HG03520 (cell line): ENCODE results near the gene CDK9.
"Not testable (repeated sequence)": the region's sequence is repeated elsewhere in the genome, so short reads cannot be mapped to it uniquely, and the experiment has no call there.

ENCODE experiments used
- ATAC-seq: cut with Tn5 transposase; IDR thresholded peaks from one replicate; pipeline ENCODE4 v1.9.1; 2021; ENCODE audit warnings: mild to moderate bottlenecking, moderate library complexity; ENCODE audit not compliant: unreplicated experiment

The CDK9 gene

GRCh38 chr9:127817881-127818434 is 32.1 kb downstream of the CDK9 start:
- ATAC-seq: no peak

GRCh38 chr9:127818574-127818973 is 32.7 kb downstream of the CDK9 start:
- ATAC-seq: no peak

- no peak for ATAC-seq
Measured at GRCh38 chr9:127822108-127822507, 36.3 kb downstream of the CDK9 start.

- ATAC-seq: no peak
Measured at GRCh38 chr9:127825319-127826051, 39.7 kb downstream of the CDK9 start.

DNA sequence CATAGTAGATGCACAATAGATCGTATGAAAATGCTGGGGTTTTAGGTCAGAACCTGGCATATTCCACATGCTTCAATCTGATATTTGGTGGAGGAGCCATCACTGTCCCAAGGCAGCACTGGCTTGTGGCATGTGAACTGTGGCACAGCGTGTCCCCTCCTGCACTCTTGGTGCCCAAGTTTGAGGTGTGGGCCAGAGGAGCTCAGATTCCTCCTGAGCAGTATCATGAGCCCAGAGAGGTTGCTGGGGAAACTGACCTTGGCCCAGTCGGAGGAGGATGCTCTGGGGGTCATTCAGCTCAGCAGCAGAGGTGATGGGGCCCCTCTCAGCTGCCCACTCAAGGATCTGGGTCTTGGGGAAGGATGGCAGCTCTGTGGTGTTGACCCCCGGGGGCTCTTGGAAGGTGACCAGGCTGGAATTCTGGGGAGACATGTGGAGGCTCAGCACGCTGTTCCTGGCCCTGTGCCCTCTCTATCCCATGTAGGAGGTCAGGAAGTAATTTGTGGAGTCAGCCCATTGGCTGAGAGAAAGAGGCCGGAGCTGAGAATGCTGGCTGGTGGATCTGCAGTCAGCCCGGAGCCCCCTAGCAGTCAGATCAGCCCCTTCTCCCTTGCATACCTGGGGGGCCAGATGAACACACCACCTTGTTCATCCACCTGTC is 40.5 kb downstream of the CDK9 start:
- no peak for ATAC-seq

DNA sequence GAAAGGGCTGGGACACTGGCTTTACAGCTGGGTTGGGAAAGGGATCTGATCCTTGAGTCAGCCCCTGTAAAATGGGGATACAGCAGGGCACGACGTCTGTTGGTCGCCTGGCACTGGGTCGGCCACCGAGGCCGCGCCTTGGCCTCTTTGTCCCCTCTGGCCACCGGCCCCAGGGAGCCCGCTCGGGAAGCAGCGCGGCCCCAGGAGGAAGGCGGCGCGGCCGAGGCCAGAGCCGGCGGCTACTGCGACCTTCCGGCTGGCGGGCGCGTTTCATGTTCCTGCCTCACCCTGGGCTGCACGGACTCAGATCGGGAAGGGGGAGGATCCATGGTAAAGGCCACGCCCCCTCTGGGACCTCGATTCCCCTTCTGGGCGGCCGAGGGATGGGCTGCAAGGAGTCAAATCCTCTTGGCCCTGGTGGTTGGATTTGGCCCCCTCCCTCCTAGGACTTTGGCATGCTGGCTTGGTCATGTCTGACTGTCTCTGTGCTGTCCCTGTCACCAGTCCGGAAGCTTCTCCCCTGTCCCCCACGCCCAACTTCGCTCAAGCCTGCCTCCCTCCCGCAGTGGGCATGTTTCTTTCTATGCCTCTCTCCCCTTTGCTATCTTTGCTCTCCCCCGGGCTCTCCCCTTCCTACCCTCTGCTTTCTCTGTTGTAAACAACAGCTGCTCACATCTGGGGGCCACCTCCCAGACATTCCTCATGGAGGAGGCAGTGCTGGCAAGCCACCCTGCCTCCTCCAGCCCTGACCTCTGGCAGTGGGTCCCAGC is 42.6 kb downstream of the CDK9 start:
- no peak for ATAC-seq

GRCh38 chr9:127829205-127829906 is 43.5 kb downstream of the CDK9 start:
- ATAC-seq: no peak

DNA sequence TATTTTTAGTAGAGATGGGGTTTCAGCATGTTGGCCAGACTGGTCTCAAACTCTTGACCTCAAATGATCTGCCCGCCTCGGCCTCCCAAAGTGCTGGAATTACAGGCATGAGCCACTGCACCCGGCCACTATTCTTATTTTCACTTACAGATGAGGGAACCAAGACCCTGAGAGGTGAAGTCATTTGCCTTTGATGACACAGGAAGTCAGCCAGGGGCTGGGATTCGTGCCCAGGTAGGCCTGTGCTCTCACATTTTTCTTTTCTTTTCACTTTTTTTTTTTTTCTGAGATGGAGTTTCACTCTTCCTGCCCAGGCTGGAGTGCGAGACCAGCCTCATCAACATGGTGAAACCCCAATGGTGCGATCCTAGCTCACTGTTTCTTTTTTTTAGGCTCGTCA is 46.4 kb downstream of the CDK9 start:
- no peak for ATAC-seq

DNA sequence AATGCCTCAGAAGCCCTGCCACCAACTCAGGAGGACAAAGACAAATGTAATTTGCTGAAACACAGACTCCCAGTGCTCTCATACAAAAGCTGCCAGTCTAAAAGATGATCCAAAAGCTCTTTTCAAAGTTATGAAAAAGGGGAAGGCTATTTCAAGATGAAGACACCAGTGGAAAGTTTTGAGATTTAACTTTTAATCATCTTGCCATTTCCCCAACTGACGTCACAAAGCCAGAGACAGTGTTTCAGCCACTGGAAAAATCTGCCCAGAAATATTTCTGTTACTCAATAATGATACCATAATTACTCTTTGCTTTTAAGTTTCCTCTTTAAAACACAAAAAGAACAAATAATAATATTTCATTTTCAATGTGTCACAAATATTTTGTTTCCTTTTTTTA is 47.7 kb downstream of the CDK9 start:
- no peak for ATAC-seq

- ATAC-seq: no peak
Measured at GRCh38 chr9:127835991-127836516, 50.2 kb downstream of the CDK9 start.

DNA sequence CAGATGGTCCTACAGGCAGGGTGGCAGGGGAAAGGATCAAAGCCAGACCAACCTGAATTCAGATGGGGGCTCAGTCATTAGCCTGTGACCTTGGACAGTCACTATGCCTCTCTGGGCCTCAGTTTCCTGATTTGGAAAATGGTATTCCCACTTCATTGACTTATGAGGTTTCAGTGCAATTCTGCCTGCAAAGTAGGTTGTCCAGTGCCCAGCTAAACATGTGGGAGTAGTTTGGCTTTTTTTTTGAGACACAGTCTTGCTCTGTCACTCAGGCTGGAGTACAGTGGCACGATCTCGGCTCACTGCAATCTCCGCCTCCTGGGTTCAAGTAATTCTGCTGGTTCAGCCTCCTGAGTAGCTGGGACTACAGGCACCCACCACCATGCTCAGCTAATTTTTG is 50.7 kb downstream of the CDK9 start:
- ATAC-seq: not testable (repeated sequence)

GRCh38 chr9:127837346-127837745 is 51.5 kb downstream of the CDK9 start:
- no peak for ATAC-seq

- ATAC-seq: no peak
Measured at GRCh38 chr9:127838375-127839078, 52.7 kb downstream of the CDK9 start.
